Middle frontal gyrus (tissue), 1 donor: ENCODE data around the gene TTC9.

Experiments
- DNase-seq: peaks from one replicate; pipeline ENCODE4 v3.0.0-alpha.2; 2015; ENCODE audit warnings: low spot score; ENCODE audit errors: extremely low spot score

Gene TTC9

DNA sequence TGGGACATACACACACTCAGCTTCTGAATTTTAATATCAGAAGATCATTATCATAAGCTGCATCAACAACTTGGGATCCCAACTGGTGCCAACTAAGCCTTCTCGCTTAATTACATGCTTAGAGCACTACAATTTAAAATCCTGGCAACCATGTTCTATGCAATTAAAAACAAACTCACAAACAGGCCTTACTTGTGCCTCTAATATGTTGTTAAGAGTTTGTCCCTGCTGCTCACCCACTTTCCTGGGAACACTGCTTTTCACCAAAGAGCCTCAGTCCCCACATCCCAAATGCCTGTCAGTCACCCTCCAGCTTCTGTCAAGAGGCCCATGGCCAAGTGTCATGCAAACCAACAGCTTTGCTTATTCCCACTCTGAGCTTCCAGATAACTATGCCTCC, 69.7 kb downstream of the TTC9 start:
- DNase-seq: no peak

DNA sequence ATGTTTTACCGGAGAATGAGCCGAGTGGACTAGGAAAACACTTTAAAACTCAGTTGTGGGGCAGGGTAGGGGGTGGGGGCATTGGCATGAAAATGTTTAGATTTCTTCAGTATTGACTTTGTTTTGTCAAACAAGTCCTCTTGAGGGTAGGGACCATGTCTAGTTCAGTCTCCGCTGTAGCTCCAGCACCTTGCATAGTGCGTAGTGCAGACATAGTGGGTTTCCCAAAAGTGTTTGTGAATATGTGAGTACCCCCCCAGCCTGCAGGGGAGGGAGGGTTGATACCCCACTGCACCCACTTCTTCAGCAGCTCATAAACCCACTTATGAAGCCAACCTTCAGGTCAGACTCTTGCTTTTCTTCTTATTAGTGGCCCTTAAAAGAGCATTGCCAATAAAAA, 71.4 kb downstream of the TTC9 start:
- DNase-seq: no peak

DNA sequence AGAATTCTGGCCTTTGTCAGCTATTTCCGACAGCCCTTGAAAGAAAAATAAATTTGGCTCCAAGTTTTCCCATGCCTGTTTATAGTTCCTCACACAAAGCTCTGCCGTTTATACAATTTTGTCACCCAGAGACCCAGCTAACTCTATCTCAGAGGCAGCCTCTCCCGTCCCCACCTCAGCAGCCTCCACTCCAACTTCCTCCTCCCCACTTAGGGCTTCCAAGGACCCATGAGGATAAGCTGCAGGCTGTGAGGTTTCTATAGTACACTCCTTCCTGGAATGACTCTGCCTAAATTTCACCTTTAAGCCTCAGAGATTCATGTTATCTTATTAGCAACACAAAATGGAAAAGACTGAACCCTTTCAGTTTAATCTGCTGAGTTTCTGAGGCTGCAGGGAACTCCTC, 71.8 kb downstream of the TTC9 start:
- DNase-seq: no peak

DNA sequence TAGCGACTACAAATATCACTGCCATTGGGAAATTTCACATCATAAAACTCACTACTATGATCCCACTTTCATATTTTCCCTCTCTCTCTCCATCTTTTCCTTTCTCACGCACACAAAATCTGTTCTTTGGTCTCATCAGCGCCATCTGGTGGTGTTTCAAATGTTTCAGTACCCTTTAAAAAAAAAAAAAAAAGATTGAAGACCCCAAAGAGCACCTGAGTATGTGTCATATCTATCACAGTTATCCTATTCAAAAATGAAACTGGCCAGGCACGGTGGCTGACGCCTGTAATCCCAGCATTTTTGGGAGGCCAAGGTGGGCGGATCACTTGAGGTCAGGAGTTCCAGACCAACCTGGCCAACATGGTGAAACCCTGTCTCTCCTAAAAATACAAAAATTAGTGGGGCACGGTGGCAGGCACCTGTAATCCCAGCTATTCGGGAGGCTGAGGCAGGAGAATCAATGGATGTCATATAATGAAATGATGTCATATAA, 72.4 kb downstream of the TTC9 start:
- no peak for DNase-seq

DNA sequence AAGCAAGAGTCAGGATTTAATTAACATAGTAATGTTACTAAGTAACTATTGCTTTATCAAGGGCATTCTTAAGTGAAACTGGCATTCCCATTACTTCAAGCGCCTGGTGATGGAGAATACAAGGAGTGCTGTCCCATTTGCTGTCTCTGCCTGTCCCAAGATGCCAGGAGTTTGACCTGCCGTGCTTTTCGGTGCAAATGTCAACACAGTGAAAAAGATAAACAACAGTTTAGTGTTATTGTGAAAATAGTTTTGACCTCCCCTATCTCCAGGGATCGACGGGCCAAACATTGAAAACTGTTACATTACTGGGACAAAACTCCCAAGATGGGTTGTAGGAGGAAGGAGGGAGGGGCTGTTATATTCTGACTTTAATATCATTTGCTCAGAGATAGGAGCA, 74.8 kb downstream of the TTC9 start:
- no peak for DNase-seq

DNA sequence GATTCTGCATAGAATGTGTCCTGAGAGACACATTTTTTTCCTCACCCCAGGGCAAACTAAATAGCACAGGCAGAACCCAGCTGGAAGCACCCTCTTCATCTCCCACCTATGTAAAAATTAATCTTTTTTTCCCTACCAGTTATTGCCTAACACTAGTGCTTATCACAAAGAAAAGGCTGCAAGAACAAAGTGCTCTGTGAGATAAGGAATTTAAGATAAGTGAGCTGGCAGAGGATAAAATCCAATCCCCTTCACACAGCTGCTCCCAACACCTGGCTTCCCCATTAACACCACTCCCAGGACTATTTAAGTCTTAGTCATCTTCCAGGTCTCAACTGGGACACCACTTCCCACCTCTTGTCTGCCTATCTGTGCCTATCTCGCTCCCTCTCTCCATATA, 75.2 kb downstream of the TTC9 start:
- no peak for DNase-seq

DNA sequence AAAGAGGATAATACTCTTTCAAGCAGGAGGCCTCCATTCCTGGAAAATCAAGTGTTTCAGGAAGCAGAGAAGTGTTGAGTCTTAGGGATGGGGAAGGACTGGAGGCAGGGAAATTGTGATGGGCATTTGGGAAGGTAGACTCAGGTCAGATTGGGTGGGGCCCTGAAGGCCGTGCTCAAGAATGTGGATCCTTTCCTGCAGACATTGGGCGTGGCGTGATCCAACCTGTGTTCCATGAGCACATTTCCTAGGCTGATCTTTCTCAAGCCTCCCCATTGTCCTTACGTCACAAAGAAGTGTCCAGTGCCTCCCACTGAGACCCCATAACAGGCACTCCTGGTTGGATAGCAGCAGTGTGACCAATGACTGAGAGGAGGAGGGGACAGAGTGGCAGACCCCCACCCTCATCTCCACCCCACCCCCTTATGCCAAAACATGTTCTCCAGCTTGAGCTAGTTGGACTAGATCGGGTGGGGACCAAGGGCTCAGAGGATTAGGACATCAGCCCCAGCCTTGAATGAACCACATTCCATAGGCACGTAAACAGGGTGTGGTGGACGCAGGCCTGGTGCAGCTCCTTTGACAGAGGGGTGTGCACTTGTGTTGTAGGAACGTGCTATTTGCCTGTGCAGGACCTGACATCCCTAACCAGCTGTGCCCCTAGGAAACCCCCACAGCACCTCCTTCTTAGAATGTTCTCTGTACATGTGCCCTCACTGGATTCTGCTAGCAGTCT, 76.8 kb downstream of the TTC9 start:
- DNase-seq: no peak

DNA sequence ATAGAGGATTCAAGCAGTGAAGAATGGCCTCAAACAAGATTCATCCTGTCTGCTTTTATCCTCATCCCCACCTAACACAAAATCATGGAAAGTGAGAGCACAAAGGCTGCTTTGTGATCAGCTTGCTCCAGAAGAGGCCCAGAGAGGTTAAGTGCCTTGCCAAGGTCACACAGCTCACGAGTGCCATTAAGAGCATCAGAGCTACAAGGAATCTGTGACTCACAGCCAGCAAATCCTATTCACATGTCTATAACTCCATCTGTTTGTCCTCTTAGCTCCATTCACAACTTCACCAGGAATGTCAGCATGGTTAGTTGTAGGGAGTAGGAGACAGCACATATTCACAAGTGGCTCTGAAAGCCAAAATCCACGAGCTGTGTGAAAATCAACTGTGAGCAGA, 79.8 kb downstream of the TTC9 start:
- no peak for DNase-seq

DNA sequence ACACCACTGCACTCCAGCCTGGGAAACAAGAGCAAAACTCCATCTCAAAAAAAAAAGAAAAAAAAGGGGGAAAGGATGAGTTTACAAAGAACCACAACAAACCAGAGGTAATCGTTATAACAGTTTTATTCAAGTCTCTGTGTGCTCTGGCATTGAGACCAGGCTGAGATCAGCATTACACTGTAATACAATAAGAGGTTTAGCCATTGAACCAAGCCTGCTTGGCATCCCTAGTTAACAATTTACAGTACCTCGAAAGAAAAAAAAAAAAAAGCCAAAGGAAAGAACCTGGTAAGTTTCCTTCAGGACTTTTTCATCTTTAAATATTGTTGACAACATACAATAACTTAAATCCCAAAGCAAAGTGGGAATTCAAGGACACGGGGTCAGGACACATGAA, 80.7 kb downstream of the TTC9 start:
- no peak for DNase-seq

DNA sequence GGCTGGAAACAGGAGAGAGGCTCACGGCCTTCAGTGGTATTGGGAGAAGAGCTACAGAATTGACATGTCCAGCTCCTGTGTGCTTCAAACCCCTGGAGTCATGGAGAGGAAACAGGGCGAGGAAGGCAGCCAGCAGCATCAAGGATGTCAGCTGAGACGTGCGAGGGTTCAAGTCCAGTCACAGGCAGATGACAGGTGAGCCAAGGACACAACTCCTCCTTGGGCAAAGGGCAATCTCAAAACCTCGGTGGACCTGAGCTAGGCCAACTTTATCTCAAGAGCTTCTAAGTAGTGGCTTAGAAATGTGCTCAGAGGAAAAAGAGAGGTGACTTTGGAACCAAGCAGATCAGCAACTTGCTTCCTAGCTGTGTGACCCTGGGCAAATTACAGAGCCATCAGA, 81.6 kb downstream of the TTC9 start:
- no peak for DNase-seq

DNA sequence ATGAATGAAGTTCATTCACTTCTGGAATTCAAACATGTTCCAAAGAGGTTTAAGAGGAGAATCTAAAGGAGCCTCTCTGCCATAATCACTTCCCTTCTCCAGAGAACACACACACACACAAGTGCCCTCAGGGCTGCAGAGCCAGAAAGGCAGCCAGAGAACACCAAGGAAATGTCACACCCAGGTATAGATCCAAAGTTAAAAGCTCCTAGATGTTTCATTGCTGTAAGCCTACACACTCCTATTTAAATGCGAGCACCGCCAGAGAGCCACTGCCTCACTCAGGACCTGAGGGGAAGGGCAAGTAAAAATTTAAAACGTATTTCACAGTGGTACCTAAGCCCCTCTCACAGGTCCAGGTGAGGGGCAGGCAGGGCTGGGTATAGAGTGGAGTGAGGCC, 82.4 kb downstream of the TTC9 start:
- no peak for DNase-seq

DNA sequence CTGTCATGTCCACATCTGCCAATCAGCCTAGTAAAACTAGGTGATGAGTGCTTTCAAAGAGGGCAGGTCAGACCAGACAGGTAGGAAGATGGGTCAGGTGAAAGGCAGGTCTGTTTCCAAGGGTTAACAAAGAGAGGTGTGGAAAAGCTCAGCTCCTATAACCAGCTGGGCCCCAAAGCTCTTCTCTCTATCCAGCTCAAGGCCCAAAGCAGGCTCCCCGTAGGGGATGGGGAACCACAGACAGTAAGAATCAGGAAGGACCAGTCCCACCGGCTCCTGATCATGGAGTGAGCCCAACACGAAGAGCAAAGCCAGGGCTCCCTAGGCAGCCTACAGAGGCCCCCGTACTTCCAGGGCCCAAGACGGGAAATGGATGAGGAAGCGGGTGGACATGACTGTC, 83.2 kb downstream of the TTC9 start:
- no peak for DNase-seq
